Measurements from ENCODE around the gene TLX2. TPM values are rescaled to one million over a fixed set of nuclear protein-coding genes. Genes with fewer than 3 reads are reported as not detected.

Gene TLX2
- total and polyA plus RNA-seq, 2 of the 8 experiments (the other 6 are each of a cell fraction or from before 2014, with no cell fraction given), result 0.06 to 0.17 TPM

GRCh38 chr2:74499267-74499939, 14.8 kb upstream of the TLX2 start, which contains the start of gene LBX2:
TSS of gene LBX2 (minus strand) at chr2:74499603. CDS start at chr2:74499537, 66 bp downstream.
- H2BK120ac ChIP-seq (replicated peaks; ENCODE audit: low read depth, low read length), result no peak within 1 kb of the TSS
- peaks cover 82 to 95% (median 94%) of the 10 kb centered on the region in 4 experiments for H3K27me3 ChIP-seq (replicated peaks in 1 of 4; ENCODE audit: control insufficient read depth in 3 of 4, extremely low read depth in 1 of 4, insufficient read depth in 3 of 4, low read length in 3 of 4)
- no peaks in the 10 kb centered on the region for H3K36me3 ChIP-seq (ENCODE audit: control insufficient read depth in 2 of 4, insufficient read depth in 4 of 4, low read length in 3 of 4)
- H3K14ac ChIP-seq (ENCODE audit: insufficient read length), result no peak within 1 kb of the TSS
- peak within 1 kb of the TSS; percentile 96 for H3K18ac ChIP-seq (ENCODE audit: extremely low read depth, low read length)
- no peak within 1 kb of the TSS for H3K27ac ChIP-seq (ENCODE audit: low read depth, low read length)
- peak within 1 kb of the TSS; percentile 62 for H4K91ac ChIP-seq (replicated peaks; ENCODE audit: insufficient read length, low read length)
- TF ChIP-seq EZH2 (IDR thresholded peaks at IDR 0.05; ENCODE audit: low read depth, low read length, severe bottlenecking) (peak; percentile 94), RNF2 (IDR thresholded peaks at IDR 0.05; ENCODE audit: borderline replicate concordance, low read depth, low read length, missing control alignments, poor library complexity, severe bottlenecking) (peak; percentile 61), SP4 (IDR thresholded peaks at IDR 0.05; ENCODE audit: low read length) (no peak), SIX5 (IDR thresholded peaks at IDR 0.05; ENCODE audit: low read depth, low read length) (no peak), BRCA1 (IDR thresholded peaks at IDR 0.05; ENCODE audit: low read depth, low read length) (no peak), GABPA (IDR thresholded peaks at IDR 0.05; ENCODE audit: borderline replicate concordance, insufficient read depth, low read length) (no peak), SUZ12 (IDR thresholded peaks at IDR 0.05; ENCODE audit: low read length) (peak; percentile 75), MAFK (IDR thresholded peaks at IDR 0.05; ENCODE audit: low read depth, low read length) (no peak), HDAC2 (IDR thresholded peaks at IDR 0.05; ENCODE audit: borderline replicate concordance in 1 of 2, low read depth in 2 of 2, low read length in 2 of 2) (no peak)
- H2BK5ac ChIP-seq (ENCODE audit: low read depth, low read length), result no peak within 1 kb of the TSS
- no peak within 1 kb of the TSS for H3K9ac ChIP-seq (replicated peaks in 1 of 4; ENCODE audit: extremely low read depth in 1 of 4, low read depth in 3 of 4, low read length in 3 of 4)
- no peak within 1 kb of the TSS for H2AK5ac ChIP-seq (ENCODE audit: low read depth, low read length)
- H3K4me3 ChIP-seq (ENCODE audit: extremely low read depth in 1 of 4, insufficient read depth in 2 of 4, low read depth in 3 of 4, low read length in 4 of 4), result peak within 1 kb of the TSS; percentile 20 to 57 (median 46); a peak in 7 of 8 replicates
- no peak within 1 kb of the TSS for H4K5ac ChIP-seq (ENCODE audit: insufficient read length, low read depth, low read length)
- ChIA-PET POLR2A (ENCODE audit: partially characterized antibody) (interaction anchor here (0.7 to 9.4 kb wide), 16 partner anchors 10 to 89 kb away, joined by 3 to 73 read pairs (median 4); partner anchors contain the start of genes AUP1, CCDC142, HTRA2 and MRPL53), CTCF (ENCODE audit: partially characterized antibody) (interaction anchor here (0.6 to 5.1 kb wide), 6 partner anchors 10 to 89 kb away, joined by 3 to 24 read pairs (median 13); partner anchors contain the start of genes CCDC142, TLX2 and TTC31)
- peak within 1 kb of the TSS; percentile 78 to 97 for H3K4me2 ChIP-seq (ENCODE audit: insufficient read depth in 1 of 2, low read depth in 2 of 2, low read length in 2 of 2)
- FAIRE-seq (no peak), DNase-seq (ENCODE audit: low read depth in 1 of 2, low spot score in 2 of 2) (no peak)
- H4K8ac ChIP-seq (ENCODE audit: extremely low read depth, insufficient read depth, low read length), result peak within 1 kb of the TSS; percentile 90
- H3K23me2 ChIP-seq (ENCODE audit: low read depth, low read length), result peaks cover 35% of the 10 kb centered on the region; the same call in 1 of the 2 replicates
- H3K4ac ChIP-seq (replicated peaks; ENCODE audit: insufficient read length, low read depth, low read length), result no peak within 1 kb of the TSS
- peak within 1 kb of the TSS; percentile 48 for H2BK20ac ChIP-seq (ENCODE audit: low read length)
- H2BK15ac ChIP-seq (ENCODE audit: low read length), result 0 out of 2 replicates have a peak within 1 kb of the TSS, but pooled peaks have one; percentile 72
- no peaks in the 10 kb centered on the region for H3K9me3 ChIP-seq (ENCODE audit: insufficient read depth in 2 of 2, low read depth in 1 of 2, low read length in 1 of 2)
- WGBS, 2 experiments (ENCODE audit: extremely low coverage in 1 of 2, insufficient coverage in 1 of 2, insufficient read length in 1 of 2, insufficient replicate concordance in 2 of 2, low coverage in 1 of 2, low lambda C conversion rate in 2 of 2, missing lambda C conversion rate in 1 of 2), result 4% methylated on average over 55 of the region's 65 CpGs; no CpG with 5 or more reads in 1 of the 2 experiments
- peaks cover 0 to 14% of the 10 kb centered on the region in 2 experiments for H4K20me1 ChIP-seq (replicated peaks in 1 of 2; ENCODE audit: control insufficient read depth in 1 of 2, insufficient read depth in 2 of 2, low read length in 2 of 2)
- no peak within 1 kb of the TSS for H3K56ac ChIP-seq (replicated peaks; ENCODE audit: insufficient read length, low read depth, low read length)
- H3K79me1 ChIP-seq (ENCODE audit: low read depth, low read length), result no peaks in the 10 kb centered on the region
- no peaks in the 10 kb centered on the region for H3K79me2 ChIP-seq (ENCODE audit: control insufficient read depth in 1 of 2, insufficient read depth in 2 of 2, low read length in 2 of 2)
- peak within 1 kb of the TSS; percentile 47 for H2AFZ ChIP-seq (ENCODE audit: low read length)
- H3K23ac ChIP-seq (ENCODE audit: insufficient read length), result no peak within 1 kb of the TSS
- peaks cover 7 to 59% (median 38%) of the 10 kb centered on the region in 4 experiments for H3K4me1 ChIP-seq (replicated peaks in 1 of 4; ENCODE audit: control insufficient read depth in 3 of 4, insufficient read depth in 4 of 4, low read length in 3 of 4)
- peak within 1 kb of the TSS; percentile 94; the same call in 1 of the 2 replicates for H2BK12ac ChIP-seq (ENCODE audit: low read depth, low read length)

Data from H1 (cell line).